Right lobe of liver (tissue), 6 donors: Measurements from ENCODE around the gene CFP. TPM values are rescaled to one million over a fixed set of nuclear protein-coding genes. Genes with fewer than 3 reads are reported as not detected.

Source experiments
- ATAC-seq, 4 donors: fragments of 200-7000 bp; cut with Tn5 transposase; one replicate each; pipeline ENCODE4 v1.9.1; 2020; ENCODE audit warnings: mild to moderate bottlenecking in 4 of 4, moderate library complexity in 4 of 4
- DNase-seq, 3 donors: peaks; one replicate each; pipeline ENCODE4 v3.0.0-alpha.2; 2020
- H3K27ac ChIP-seq, 3 donors: fragments of 200-600 bp; one replicate each; pipeline ENCODE4 v1.8.0; 2022
- H3K27me3 ChIP-seq, 2 donors: fragments of 200-600 bp; one replicate each; pipeline ENCODE4 v1.8.0; 2022
- H3K36me3 ChIP-seq, 4 donors: fragments of 200-600 bp; sonication (generic) in 1 of 4; one replicate each; pipeline versions ENCODE4 v1.5.1 to v1.8.0; 2017 to 2022; ENCODE audit warnings: control low read depth in 1 of 4
- H3K4me1 ChIP-seq, 4 donors: fragments of 200-600 bp; sonication (generic) in 1 of 4; one replicate each; pipeline versions ENCODE4 v1.5.1 to v1.8.0; 2017 to 2022; ENCODE audit warnings: control low read depth in 1 of 4
- H3K4me3 ChIP-seq, 3 donors: fragments of 200-600 bp; one replicate each; pipeline ENCODE4 v1.8.0; 2022
- H3K9me3 ChIP-seq, 4 donors: fragments of 200-600 bp; sonication (generic) in 1 of 4; one replicate each; pipeline versions ENCODE4 v1.5.1 to v1.8.0; 2017 to 2022; ENCODE audit warnings: control low read depth in 1 of 4
- CTCF ChIP-seq, 4 donors: fragments of 200-600 bp in 3 of 4; fragments of 450-650 bp in 1 of 4; IDR thresholded peaks; one replicate each; pipeline versions ENCODE4 v1.5.1 to v1.8.0; 2016 to 2022; ENCODE audit warnings: antibody characterized with exemption in 4 of 4, mild to moderate bottlenecking in 2 of 4
- POLR2A ChIP-seq: fragments of 450-650 bp; IDR thresholded peaks from one replicate; pipeline ENCODE4 v1.6.1; 2017; ENCODE audit warnings: antibody characterized with exemption, mild to moderate bottlenecking
- WGBS: methylation state at CpG from one replicate; pipeline ENCODE4 v1.1.6; 2018; ENCODE audit warnings: low coverage, low lambda C conversion rate; ENCODE audit not compliant: insufficient coverage; ENCODE audit errors: missing lambda C conversion rate; 5-methylcytosine and 5-hydroxymethylcytosine counted together
- intact Hi-C, 2 donors: fragments of 100-400 bp; cut with DNase I; formaldehyde crosslinking; loops; one replicate each; pipeline versions ENCODE4 v1.11.2 to v1.14.1; 2022
- total RNA-seq, 6 experiments: library from RNA; depleted of rRNA in 2 of 6; stranded (reverse); fragments of >200 nt in 2 of 6; fragmentation: NEBNext Ultra II Directional in 3 of 6; extraction: Animal tissue kit (Norgen Biotek cat#: 25700) in 3 of 6; gene quantifications; one replicate each; pipeline versions ENCODE4 v1.1.0 to v1.2.4, GENCODE V29; 2016 to 2023
- donor health status: DM: no; HTN: yes; CAD: no.
- donor health status: DM: no; HTN: no; CAD: no.
- donor health status: DM: no; HTN: no; CAD: no.
- donor health status: DM: no; HTN: yes; CAD: no.
- donor health status: DM: no; HTN: yes; CAD: no.

Gene CFP
- total RNA-seq, 6 experiments from 2014 or later: 6.8 to 24.0 (median 9.8) TPM

- H3K4me1 ChIP-seq: no peaks in the 10 kb centered on the region
- 64% methylated on average over 11 of the region's 88 CpGs for WGBS
- peak within 1 kb of the TSS in 2 of 3 donors; percentile 14 to 32 for H3K4me3 ChIP-seq
- DNase-seq: peak; percentile 66 to 84 (median 80)
- no peaks in the 10 kb centered on the region for H3K27me3 ChIP-seq
- intact Hi-C loops: no loop called here
- H3K36me3 ChIP-seq: no peaks in the 10 kb centered on the region
- ATAC-seq: peak; percentile 89 to 96 (median 94)
- no peak for TF ChIP-seq POLR2A
- TF ChIP-seq CTCF (IDR thresholded peaks at IDR 0.05): peak in 3 of 4 donors; percentile 10 to 11 (median 10)
- no peak within 1 kb of the TSS for H3K27ac ChIP-seq
- H3K9me3 ChIP-seq: no peaks in the 10 kb centered on the region
Observed at GRCh38 chrX:47619486-47620302, 10.0 kb downstream of the CFP start, which contains the start of gene SYN1. TSS of gene SYN1 (minus strand) at chrX:47619857. CDS start at chrX:47619728, 129 bp downstream.

GRCh38 chrX:47618923-47619485 lies 10.7 kb downstream of the CFP start:
- Histone ChIP-seq H3K27me3 (no peaks in the 10 kb centered on the region), H3K4me3 (peak overlapping the region in 1 of 3 donors; percentile 14), H3K27ac (no peak overlapping the region), H3K36me3 (no peaks in the 10 kb centered on the region), H3K9me3 (no peaks in the 10 kb centered on the region), H3K4me1 (no peaks in the 10 kb centered on the region)
- intact Hi-C loops: no loop called here
- DNase-seq: no peak
- WGBS: 50% methylated on average over 15 of the region's 32 CpGs
- TF ChIP-seq CTCF (IDR thresholded peaks at IDR 0.05) (no peak), POLR2A (no peak)
- no peak for ATAC-seq

GRCh38 chrX:47614618-47615017 lies 15.1 kb downstream of the CFP start:
- Histone ChIP-seq H3K4me1 (no peaks in the 10 kb centered on the region), H3K9me3 (no peaks in the 10 kb centered on the region), H3K36me3 (no peaks in the 10 kb centered on the region), H3K27me3 (no peaks in the 10 kb centered on the region), H3K27ac (no peak overlapping the region), H3K4me3 (no peak overlapping the region)
- ATAC-seq (no peak), DNase-seq (no peak)
- intact Hi-C loops: no loop called here
- 54% methylated on average over 4 of the region's 5 CpGs for WGBS
- TF ChIP-seq POLR2A: no peak
- TF ChIP-seq CTCF (IDR thresholded peaks at IDR 0.05): no peak

GRCh38 chrX:47613082-47613481 lies 16.6 kb downstream of the CFP start:
- DNase-seq (no peak), ATAC-seq (no peak)
- Histone ChIP-seq H3K4me3 (no peak overlapping the region), H3K27ac (no peak overlapping the region), H3K9me3 (no peaks in the 10 kb centered on the region), H3K4me1 (no peaks in the 10 kb centered on the region), H3K27me3 (no peaks in the 10 kb centered on the region), H3K36me3 (no peaks in the 10 kb centered on the region)
- WGBS: 69% methylated on average over 5 of the region's 8 CpGs
- intact Hi-C loops: no loop called here
- TF ChIP-seq CTCF (IDR thresholded peaks at IDR 0.05) (no peak), POLR2A (no peak)
